Vagina (tissue), 2 donors: ENCODE results near the gene MAGOH. TPM values are rescaled to one million over a fixed set of nuclear protein-coding genes. Genes with fewer than 3 reads are reported as not detected.

Source experiments
- DNase-seq, 2 donors: peaks; one replicate each; pipeline ENCODE4 v3.0.0-alpha.2; 2017; ENCODE audit errors: extremely low spot score in 2 of 2
- H3K27ac ChIP-seq: fragments of 200-600 bp; sonication (generic); one replicate; pipeline ENCODE4 v1.5.1; 2019
- H3K27me3 ChIP-seq: fragments of 200-600 bp; sonication (generic); one replicate; pipeline ENCODE4 v1.5.1; 2019
- H3K36me3 ChIP-seq, 2 donors: fragments of 200-600 bp; sonication (generic); one replicate each; pipeline ENCODE4 v1.5.1; 2017 to 2019
- H3K4me1 ChIP-seq: fragments of 200-600 bp; sonication (generic); one replicate; pipeline ENCODE4 v1.5.1; 2019
- H3K4me3 ChIP-seq, 2 donors: fragments of 200-600 bp; sonication (generic); 1 replicate in 1 of 2; 2 replicates in 1 of 2; pipeline ENCODE4 v1.5.1; 2016 to 2019
- H3K9me3 ChIP-seq: fragments of 200-600 bp; sonication (generic); one replicate; pipeline ENCODE4 v1.5.1; 2019
- POLR2A ChIP-seq, 2 donors: fragments of 450-650 bp; IDR thresholded peaks; one replicate each; pipeline ENCODE4 v1.6.1; 2017; ENCODE audit warnings: antibody characterized with exemption in 2 of 2, mild to moderate bottlenecking in 2 of 2, moderate library complexity in 2 of 2
- POLR2AphosphoS5 ChIP-seq, 2 donors: sonication (generic); formaldehyde crosslinking; IDR thresholded peaks; one replicate each; pipeline ENCODE4 v1.9.0; 2017; ENCODE audit warnings: antibody characterized with exemption in 2 of 2, mild to moderate bottlenecking in 2 of 2, low read depth in 1 of 2; ENCODE audit not compliant: insufficient read depth in 1 of 2
- intact Hi-C: fragments of 100-400 bp; cut with DNase I; formaldehyde crosslinking; loops from one replicate; pipeline ENCODE4 v1.15.1; 2023
- total RNA-seq: library from RNA; depleted of rRNA; stranded (reverse); fragments of >200 nt; gene quantifications from one replicate; pipeline ENCODE4 v1.2.3, GENCODE V29; 2016
- TF ChIP-seq, protein P1 (sequence below), 3 experiments: fragments of 450-650 bp in 2 of 3; fragments of 200-600 bp in 1 of 3; sonication (generic) in 1 of 3; IDR thresholded peaks; one replicate each; pipeline ENCODE4 v1.5.1; 2017 to 2019; ENCODE audit warnings: antibody characterized with exemption in 3 of 3, mild to moderate bottlenecking in 2 of 3, moderate library complexity in 2 of 3

MAGOH gene
- total RNA-seq, 1 donor from 2014 or later, result 23.6 TPM

DNA sequence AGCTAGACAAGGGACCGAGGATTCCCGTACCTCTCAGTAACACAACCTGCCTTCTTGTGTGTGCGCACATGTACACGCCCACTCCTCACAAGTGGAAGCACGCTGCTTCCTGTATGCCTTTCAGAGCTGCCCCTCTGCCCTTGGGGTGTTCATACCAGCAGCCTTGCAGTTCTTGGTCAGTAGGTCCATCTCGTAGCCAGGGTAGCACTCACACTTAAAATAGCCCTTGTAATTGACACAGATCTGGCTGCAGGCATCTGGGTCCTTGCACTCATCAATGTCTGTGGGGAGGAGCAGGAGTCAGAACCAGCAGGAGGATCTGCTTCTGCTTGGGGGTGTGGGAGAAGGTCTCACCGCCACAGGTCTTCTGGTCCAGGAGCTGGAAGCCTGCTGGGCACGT lies 32.6 kb upstream of the MAGOH start:
- TF ChIP-seq POLR2AphosphoS5 (IDR thresholded peaks at IDR 0.05; ENCODE audit: insufficient read depth in 1 of 2, low read depth in 1 of 2) (no peak), POLR2A (IDR thresholded peaks at IDR 0.05) (no peak)
- TF ChIP-seq, protein P1, sequence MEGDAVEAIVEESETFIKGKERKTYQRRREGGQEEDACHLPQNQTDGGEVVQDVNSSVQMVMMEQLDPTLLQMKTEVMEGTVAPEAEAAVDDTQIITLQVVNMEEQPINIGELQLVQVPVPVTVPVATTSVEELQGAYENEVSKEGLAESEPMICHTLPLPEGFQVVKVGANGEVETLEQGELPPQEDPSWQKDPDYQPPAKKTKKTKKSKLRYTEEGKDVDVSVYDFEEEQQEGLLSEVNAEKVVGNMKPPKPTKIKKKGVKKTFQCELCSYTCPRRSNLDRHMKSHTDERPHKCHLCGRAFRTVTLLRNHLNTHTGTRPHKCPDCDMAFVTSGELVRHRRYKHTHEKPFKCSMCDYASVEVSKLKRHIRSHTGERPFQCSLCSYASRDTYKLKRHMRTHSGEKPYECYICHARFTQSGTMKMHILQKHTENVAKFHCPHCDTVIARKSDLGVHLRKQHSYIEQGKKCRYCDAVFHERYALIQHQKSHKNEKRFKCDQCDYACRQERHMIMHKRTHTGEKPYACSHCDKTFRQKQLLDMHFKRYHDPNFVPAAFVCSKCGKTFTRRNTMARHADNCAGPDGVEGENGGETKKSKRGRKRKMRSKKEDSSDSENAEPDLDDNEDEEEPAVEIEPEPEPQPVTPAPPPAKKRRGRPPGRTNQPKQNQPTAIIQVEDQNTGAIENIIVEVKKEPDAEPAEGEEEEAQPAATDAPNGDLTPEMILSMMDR (IDR thresholded peaks at IDR 0.05), result no peak
- Histone ChIP-seq H3K36me3 (no peaks in the 10 kb centered on the region), H3K27me3 (no peaks in the 10 kb centered on the region), H3K9me3 (no peaks in the 10 kb centered on the region), H3K4me1 (no peaks in the 10 kb centered on the region), H3K27ac (no peak overlapping the region), H3K4me3 (no peak overlapping the region)
- DNase-seq, result no peak
- intact Hi-C loops, result no loop called here

DNA sequence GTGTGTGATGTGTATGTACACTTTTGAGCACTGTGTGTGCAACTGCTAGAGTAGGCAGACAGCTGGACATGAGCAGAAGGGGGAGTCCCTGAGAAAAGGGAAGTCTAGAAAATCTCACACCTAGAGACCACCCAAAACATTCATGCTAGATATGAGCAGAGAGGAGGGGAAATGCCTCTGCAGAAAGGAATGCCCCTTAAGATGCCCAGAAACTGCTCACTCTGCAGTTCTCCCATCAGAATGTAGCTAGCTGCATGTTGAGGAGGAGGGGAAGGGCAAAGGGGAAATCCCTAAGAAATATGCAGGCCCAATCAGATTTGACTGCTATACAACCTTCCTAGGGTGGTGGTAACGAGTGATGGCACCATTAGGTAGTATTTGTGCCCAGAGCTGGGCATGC lies 31.8 kb upstream of the MAGOH start:
- Histone ChIP-seq H3K36me3 (no peaks in the 10 kb centered on the region), H3K27me3 (no peaks in the 10 kb centered on the region), H3K4me3 (no peak overlapping the region), H3K9me3 (no peaks in the 10 kb centered on the region), H3K27ac (no peak overlapping the region), H3K4me1 (no peaks in the 10 kb centered on the region)
- intact Hi-C loops, result no loop called here
- no peak for TF ChIP-seq POLR2A (IDR thresholded peaks at IDR 0.05)
- TF ChIP-seq POLR2AphosphoS5 (IDR thresholded peaks at IDR 0.05; ENCODE audit: insufficient read depth in 1 of 2, low read depth in 1 of 2), result no peak
- TF ChIP-seq, protein P1 (IDR thresholded peaks at IDR 0.05), result no peak
- DNase-seq, result no peak

DNA sequence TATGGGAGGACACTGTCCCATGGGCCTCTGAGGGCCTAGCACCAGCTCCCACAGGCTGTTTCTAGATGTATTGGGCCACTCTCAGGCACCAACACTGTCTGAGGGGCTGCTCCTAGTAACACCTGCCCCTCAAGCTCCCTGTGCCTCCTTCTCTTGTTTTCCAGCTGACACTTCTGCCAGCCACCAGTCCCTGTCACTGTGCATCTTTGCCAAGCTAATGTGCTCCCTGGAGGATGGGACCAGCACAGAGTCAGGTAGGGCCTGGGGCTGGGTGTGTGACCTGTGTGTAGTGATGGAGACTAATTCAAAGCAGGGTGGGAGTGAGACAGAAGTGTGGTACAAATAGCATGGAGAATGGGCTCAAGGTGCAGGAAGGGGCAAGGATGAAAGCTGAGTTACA lies 29.4 kb upstream of the MAGOH start:
- Histone ChIP-seq H3K36me3 (no peaks in the 10 kb centered on the region), H3K27me3 (no peaks in the 10 kb centered on the region), H3K27ac (no peak overlapping the region), H3K9me3 (no peaks in the 10 kb centered on the region), H3K4me3 (no peak overlapping the region), H3K4me1 (no peaks in the 10 kb centered on the region)
- intact Hi-C loops, result no loop called here
- DNase-seq, result no peak
- TF ChIP-seq, protein P1 (IDR thresholded peaks at IDR 0.05), result no peak
- TF ChIP-seq POLR2A (IDR thresholded peaks at IDR 0.05) (no peak), POLR2AphosphoS5 (IDR thresholded peaks at IDR 0.05; ENCODE audit: insufficient read depth in 1 of 2, low read depth in 1 of 2) (no peak)

DNA sequence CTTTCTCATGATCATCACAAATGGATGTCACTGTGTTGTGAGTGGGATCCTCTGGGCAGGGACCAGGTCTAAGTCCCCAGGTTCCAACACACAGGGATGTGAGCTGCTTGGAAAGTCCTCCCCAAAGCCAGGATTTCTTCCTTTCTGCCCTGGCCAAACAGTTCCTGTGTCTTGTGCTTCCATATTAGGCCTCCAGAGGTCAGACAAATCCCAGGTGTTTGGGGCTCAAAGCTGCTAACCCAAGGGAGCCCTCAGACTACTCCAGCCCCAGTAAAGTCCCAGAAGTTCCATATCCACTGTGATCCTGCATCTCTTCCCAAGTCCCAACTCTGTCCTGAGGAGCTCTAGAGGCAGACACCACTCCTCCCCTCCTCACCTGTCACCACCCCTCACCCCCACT lies 27.7 kb upstream of the MAGOH start:
- Histone ChIP-seq H3K4me1 (no peaks in the 10 kb centered on the region), H3K4me3 (no peak overlapping the region), H3K27me3 (no peaks in the 10 kb centered on the region), H3K9me3 (no peaks in the 10 kb centered on the region), H3K27ac (no peak overlapping the region), H3K36me3 (no peaks in the 10 kb centered on the region)
- intact Hi-C loops, result no loop called here
- TF ChIP-seq, protein P1 (IDR thresholded peaks at IDR 0.05), result no peak
- TF ChIP-seq POLR2AphosphoS5 (IDR thresholded peaks at IDR 0.05; ENCODE audit: insufficient read depth in 1 of 2, low read depth in 1 of 2) (no peak), POLR2A (IDR thresholded peaks at IDR 0.05) (no peak)
- no peak for DNase-seq

DNA sequence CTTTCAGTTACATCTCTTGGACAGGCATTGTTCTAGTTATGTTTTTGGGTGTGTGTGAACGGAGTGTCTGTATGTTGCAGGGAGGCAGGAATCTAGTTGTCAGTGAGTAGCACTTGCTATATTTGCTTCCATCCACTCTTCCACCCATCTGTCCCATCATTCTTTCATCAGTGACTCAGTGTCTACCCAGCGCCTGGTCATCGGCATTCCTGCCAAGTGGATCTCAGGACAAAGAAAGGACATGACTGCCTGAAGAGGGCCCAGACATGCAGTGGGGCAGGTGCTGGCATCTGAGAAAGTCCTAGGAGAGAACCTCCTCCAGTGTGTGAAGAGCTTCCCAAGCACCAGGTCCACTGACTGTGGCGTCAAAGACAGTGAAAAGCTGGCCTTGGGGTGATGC lies 27.3 kb upstream of the MAGOH start:
- Histone ChIP-seq H3K27me3 (no peaks in the 10 kb centered on the region), H3K4me3 (no peak overlapping the region), H3K27ac (no peak overlapping the region), H3K36me3 (no peaks in the 10 kb centered on the region), H3K4me1 (no peaks in the 10 kb centered on the region), H3K9me3 (no peaks in the 10 kb centered on the region)
- no peak for DNase-seq
- TF ChIP-seq POLR2AphosphoS5 (IDR thresholded peaks at IDR 0.05; ENCODE audit: insufficient read depth in 1 of 2, low read depth in 1 of 2) (no peak), POLR2A (IDR thresholded peaks at IDR 0.05) (no peak)
- TF ChIP-seq, protein P1 (IDR thresholded peaks at IDR 0.05), result no peak
- intact Hi-C loops, result no loop called here
